Upper lobe of left lung (tissue), 6 donors: Measurements from ENCODE around the gene GFER. TPM values are rescaled to one million over a fixed set of nuclear protein-coding genes. Genes with fewer than 3 reads are reported as not detected.

Experiments
- ATAC-seq, 2 donors: fragments of 200-7000 bp; cut with Tn5 transposase; one replicate each; pipeline ENCODE4 v1.9.1; 2022; ENCODE audit warnings: mild to moderate bottlenecking in 2 of 2, moderate library complexity in 2 of 2; ENCODE audit not compliant: low FRiP score in 2 of 2
- DNase-seq, 2 donors: peaks; one replicate each; pipeline ENCODE4 v3.0.0-alpha.2; 2019 to 2020
- H3K27ac ChIP-seq, 4 donors: fragments of 200-600 bp; sonication (generic); one replicate each; pipeline ENCODE4 v1.5.1; 2016 to 2019
- H3K27me3 ChIP-seq, 4 donors: fragments of 200-600 bp; sonication (generic); one replicate each; pipeline ENCODE4 v1.5.1; 2017 to 2019
- H3K36me3 ChIP-seq, 4 donors: fragments of 200-600 bp; sonication (generic); one replicate each; pipeline ENCODE4 v1.5.1; 2016 to 2019
- H3K4me1 ChIP-seq, 4 donors: fragments of 200-600 bp; sonication (generic); one replicate each; pipeline ENCODE4 v1.5.1; 2018 to 2019
- H3K4me3 ChIP-seq, 4 donors: fragments of 200-600 bp; sonication (generic); one replicate each; pipeline ENCODE4 v1.5.1; 2017 to 2019; ENCODE audit warnings: mild to moderate bottlenecking in 2 of 4, moderate library complexity in 1 of 4
- H3K9me3 ChIP-seq, 4 donors: fragments of 200-600 bp; sonication (generic); one replicate each; pipeline ENCODE4 v1.5.1; 2018 to 2019
- EP300 ChIP-seq, 4 donors: sonication (generic); formaldehyde crosslinking; IDR thresholded peaks; one replicate each; pipeline ENCODE4 v1.5.1; 2017; ENCODE audit warnings: antibody characterized with exemption in 4 of 4, control low read depth in 2 of 4
- POLR2A ChIP-seq, 4 donors: fragments of 450-650 bp; IDR thresholded peaks; one replicate each; pipeline ENCODE4 v1.5.1; 2016 to 2017; ENCODE audit warnings: antibody characterized with exemption in 4 of 4, mild to moderate bottlenecking in 2 of 4
- POLR2AphosphoS5 ChIP-seq, 2 donors: sonication (generic); formaldehyde crosslinking; IDR thresholded peaks; one replicate each; pipeline ENCODE4 v1.5.1; 2017; ENCODE audit warnings: antibody characterized with exemption in 2 of 2
- WGBS, 2 donors: methylation state at CpG; one replicate each; pipeline ENCODE4 v1.1.5; 2017 to 2018; 5-methylcytosine and 5-hydroxymethylcytosine counted together
- total RNA-seq, 6 donors: library from RNA; depleted of rRNA in 4 of 6; stranded (reverse); fragments of >200 nt in 4 of 6; gene quantifications; one replicate each; pipeline versions ENCODE4 v1.1.0 to v1.2.1, GENCODE V29; 2016 to 2021
- TF ChIP-seq, protein P1 (sequence below), 6 experiments: fragments of 450-650 bp in 4 of 6; fragments of 200-600 bp in 2 of 6; sonication (generic) in 2 of 6; IDR thresholded peaks; one replicate each; pipeline ENCODE4 v1.5.1; 2016 to 2019; ENCODE audit warnings: antibody characterized with exemption in 6 of 6
- donor health status: DM: no; HTN: no; CAD: no; lungs with moderate emphysema.
- donor health status: DM: no; HTN: yes; CAD: no; lungs with severe emphysema.

Gene GFER
- total RNA-seq, 6 donors from 2014 or later = 5.2 to 40.3 (median 24.7) TPM

- Histone ChIP-seq H3K9me3 (no peaks in the 10 kb centered on the region), H3K36me3 (peaks cover 3 to 44% (median 37%) of the 10 kb centered on the region in 4 donors), H3K27me3 (no peaks in the 10 kb centered on the region), H3K4me3 (peak overlapping the region in 2 of 4 donors; percentile 87 to 96), H3K4me1 (peaks cover 13 to 23% (median 16%) of the 10 kb centered on the region in 4 donors), H3K27ac (peak overlapping the region in 2 of 4 donors; percentile 94 to 96)
- ATAC-seq = no peak
- WGBS, 2 donors = 87 to 89% methylated on average over 17 to 23 of the region's 23 CpGs
- DNase-seq = no peak
- TF ChIP-seq POLR2AphosphoS5 (IDR thresholded peaks at IDR 0.05) (no peak), POLR2A (IDR thresholded peaks at IDR 0.05) (no peak), EP300 (IDR thresholded peaks at IDR 0.05) (no peak)
- TF ChIP-seq, protein P1, sequence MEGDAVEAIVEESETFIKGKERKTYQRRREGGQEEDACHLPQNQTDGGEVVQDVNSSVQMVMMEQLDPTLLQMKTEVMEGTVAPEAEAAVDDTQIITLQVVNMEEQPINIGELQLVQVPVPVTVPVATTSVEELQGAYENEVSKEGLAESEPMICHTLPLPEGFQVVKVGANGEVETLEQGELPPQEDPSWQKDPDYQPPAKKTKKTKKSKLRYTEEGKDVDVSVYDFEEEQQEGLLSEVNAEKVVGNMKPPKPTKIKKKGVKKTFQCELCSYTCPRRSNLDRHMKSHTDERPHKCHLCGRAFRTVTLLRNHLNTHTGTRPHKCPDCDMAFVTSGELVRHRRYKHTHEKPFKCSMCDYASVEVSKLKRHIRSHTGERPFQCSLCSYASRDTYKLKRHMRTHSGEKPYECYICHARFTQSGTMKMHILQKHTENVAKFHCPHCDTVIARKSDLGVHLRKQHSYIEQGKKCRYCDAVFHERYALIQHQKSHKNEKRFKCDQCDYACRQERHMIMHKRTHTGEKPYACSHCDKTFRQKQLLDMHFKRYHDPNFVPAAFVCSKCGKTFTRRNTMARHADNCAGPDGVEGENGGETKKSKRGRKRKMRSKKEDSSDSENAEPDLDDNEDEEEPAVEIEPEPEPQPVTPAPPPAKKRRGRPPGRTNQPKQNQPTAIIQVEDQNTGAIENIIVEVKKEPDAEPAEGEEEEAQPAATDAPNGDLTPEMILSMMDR (IDR thresholded peaks at IDR 0.05) = no peak
Observed at GRCh38 chr16:1940273-1941161, 43.5 kb upstream of the GFER start.

DNA sequence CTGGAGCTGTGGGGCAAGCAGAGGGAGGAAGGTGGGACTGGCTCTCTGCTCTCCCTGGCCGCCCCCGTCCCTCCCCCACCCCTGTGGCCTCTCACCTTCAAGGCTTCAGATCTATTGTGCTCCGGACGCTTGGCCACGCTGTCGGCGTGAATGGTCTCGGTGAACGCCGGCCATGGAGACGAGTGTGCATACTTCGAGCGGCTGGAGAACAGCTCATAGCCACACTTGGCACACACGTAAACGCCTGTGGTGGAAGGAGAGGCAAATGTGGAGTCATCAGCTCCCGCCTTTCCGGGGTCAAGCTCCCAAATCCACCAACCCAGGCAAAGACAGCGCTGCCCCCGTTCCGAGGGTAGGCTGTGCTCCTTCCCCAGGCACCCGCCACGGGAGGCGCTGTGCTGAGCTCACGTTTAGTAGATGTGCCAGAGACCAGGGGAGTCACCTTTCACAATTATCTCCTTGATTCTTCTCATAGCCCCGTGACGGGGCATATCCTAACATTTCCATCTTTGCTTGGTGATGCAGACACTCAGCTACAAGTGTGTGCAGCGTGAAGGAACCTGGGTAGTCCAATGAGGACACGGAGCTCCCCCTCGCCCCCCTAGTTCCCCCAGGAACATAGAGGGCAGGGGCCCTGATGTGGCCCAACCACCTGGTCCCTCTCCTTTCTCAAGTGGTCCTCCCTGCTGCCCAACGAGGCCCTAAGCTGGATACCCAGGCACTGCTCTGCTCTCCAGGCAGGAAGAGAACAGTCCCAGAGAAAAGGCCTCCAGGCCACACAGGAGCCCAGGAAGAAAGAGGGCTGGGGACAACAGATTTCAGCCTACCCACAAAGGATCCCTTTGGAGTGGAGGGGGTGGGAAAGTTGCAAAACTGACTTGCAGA, 42.6 kb upstream of the GFER start:
- H3K36me3 ChIP-seq = peaks cover 3 to 44% (median 37%) of the 10 kb centered on the region in 4 donors
- no peak for TF ChIP-seq POLR2AphosphoS5 (IDR thresholded peaks at IDR 0.05)
- TF ChIP-seq, protein P1 (IDR thresholded peaks at IDR 0.05) = no peak
- TF ChIP-seq POLR2A (IDR thresholded peaks at IDR 0.05) = no peak
- no peak for TF ChIP-seq EP300 (IDR thresholded peaks at IDR 0.05)
- 86 to 93% methylated on average over 29 to 30 of the region's 30 CpGs for WGBS, 2 donors
- peaks cover 13 to 23% (median 16%) of the 10 kb centered on the region in 4 donors for H3K4me1 ChIP-seq
- no peaks in the 10 kb centered on the region for H3K27me3 ChIP-seq
- ATAC-seq = no peak
- peak overlapping the region; percentile 80 to 96 (median 88) for H3K27ac ChIP-seq
- H3K4me3 ChIP-seq = peak overlapping the region in 3 of 4 donors; percentile 87 to 96 (median 95)
- no peaks in the 10 kb centered on the region for H3K9me3 ChIP-seq
- DNase-seq = peak in 1 of 2 donors; percentile 85

GRCh38 chr16:1942047-1942809, 41.8 kb upstream of the GFER start:
- H3K4me1 ChIP-seq = peaks cover 13 to 23% (median 16%) of the 10 kb centered on the region in 4 donors

More at GRCh38 chr16:1942047-1942809, 41.8 kb upstream of the GFER start:
- Histone ChIP-seq H3K27ac (peak overlapping the region; percentile 80 to 96 (median 88)), H3K27me3 (no peaks in the 10 kb centered on the region), H3K36me3 (peaks cover 3 to 40% (median 35%) of the 10 kb centered on the region in 4 donors), H3K9me3 (no peaks in the 10 kb centered on the region), H3K4me3 (peak overlapping the region; percentile 77 to 96 (median 91))
- TF ChIP-seq, protein P1 (IDR thresholded peaks at IDR 0.05) = no peak
- no peak for TF ChIP-seq POLR2AphosphoS5 (IDR thresholded peaks at IDR 0.05)
- ATAC-seq (no peak), DNase-seq (peak; percentile 34 to 82)
- 13% methylated on average over 15 to 16 of the region's 17 CpGs for WGBS, 2 donors
